Neural progenitor cell (in vitro differentiated cells): ENCODE results near the gene TRAPPC3.
"Not testable (repeated sequence)": the region's sequence is repeated elsewhere in the genome, so short reads cannot be mapped to it uniquely, and the experiment has no call there.

Experiments
- CTCF ChIP-seq: fragments of 200-600 bp; sonication (generic); IDR thresholded peaks from 2 replicates; pipeline ENCODE4 v1.5.1; 2017; ENCODE audit warnings: antibody characterized with exemption, mild to moderate bottlenecking
- EZH2 ChIP-seq: fragments of 200-600 bp; sonication (generic); IDR thresholded peaks from 2 replicates; pipeline ENCODE4 v1.6.1; 2017; ENCODE audit warnings: antibody characterized with exemption, mild to moderate bottlenecking, moderate library complexity

- TF ChIP-seq CTCF, EZH2: not testable (repeated sequence)
Observed at GRCh38 chr1:36196805-36197204, 47.5 kb upstream of the TRAPPC3 start.
